WTC11 (cell line): ENCODE data around the gene KIRREL3. TPM values are rescaled to one million over a fixed set of nuclear protein-coding genes. Genes with fewer than 3 reads are reported as not detected.

Source experiments
- ATAC-seq: fragments of 200-7000 bp; cut with Tn5 transposase; 2 replicates; pipeline ENCODE4 v1.10.0; 2021; ENCODE audit warnings: mild to moderate bottlenecking, moderate library complexity
- CTCF ChIA-PET: fragments of 300-600 bp; sonication (Branson Sonifier 250); formaldehyde crosslinking; loops from one replicate; lab custom pipeline; 2021; ENCODE audit warnings: antibody characterized with exemption; lab: Charles Lee
- POLR2A ChIA-PET: fragments of 350-600 bp; sonication (Branson Sonifier 250); formaldehyde crosslinking; loops from one replicate; lab custom pipeline; 2021; ENCODE audit warnings: antibody characterized with exemption; lab: Charles Lee
- DNase-seq: peaks from one replicate; pipeline ENCODE4 v3.0.0; 2021; ENCODE audit warnings: low spot score
- H3K27ac Mint-ChIP-seq: 2 replicates; pipeline ENCODE4 v1.8.0; 2021; ENCODE audit warnings: mixed read lengths
- H3K27me3 Mint-ChIP-seq: 2 replicates; pipeline ENCODE4 v1.8.0; 2021; ENCODE audit warnings: low read depth, mild to moderate bottlenecking, moderate library complexity, mixed read lengths
- H3K36me3 Mint-ChIP-seq: 2 replicates; pipeline ENCODE4 v1.8.0; 2021; ENCODE audit warnings: mixed read lengths
- H3K4me1 Mint-ChIP-seq: 2 replicates; pipeline ENCODE4 v1.8.0; 2022; ENCODE audit warnings: mixed read lengths
- H3K4me3 Mint-ChIP-seq: 2 replicates; pipeline ENCODE4 v1.8.0; 2021; ENCODE audit warnings: mild to moderate bottlenecking, moderate library complexity, mixed read lengths
- H3K9me3 Mint-ChIP-seq: 2 replicates; pipeline ENCODE4 v1.8.0; 2021; ENCODE audit warnings: mixed read lengths
- ATF2 ChIP-seq: sonication (generic); formaldehyde crosslinking; IDR thresholded peaks from 2 replicates; pipeline ENCODE4 v1.8.1; 2022; ENCODE audit warnings: low read depth, missing genetic modification reagents, borderline replicate concordance
- ATF3 ChIP-seq: sonication (generic); formaldehyde crosslinking; conservative IDR thresholded peaks from 2 replicates; pipeline ENCODE4 v1.8.1; 2022; ENCODE audit warnings: mild to moderate bottlenecking, missing genetic modification reagents
- CBFB ChIP-seq: sonication (generic); formaldehyde crosslinking; IDR thresholded peaks from 2 replicates; pipeline ENCODE4 v1.8.1; 2022; ENCODE audit warnings: mild to moderate bottlenecking, low read depth, missing genetic modification reagents
- ETV6 ChIP-seq: sonication (generic); formaldehyde crosslinking; IDR thresholded peaks from 2 replicates; pipeline ENCODE4 v1.8.1; 2022; ENCODE audit warnings: mild to moderate bottlenecking, missing genetic modification reagents
- GRHL2 ChIP-seq: fragments of 250-450 bp; sonication (Bioruptor Pico); IDR thresholded peaks from 2 replicates; pipeline ENCODE4 v1.8.0; 2022; ENCODE audit warnings: mild to moderate bottlenecking, moderate library complexity; ENCODE audit not compliant: insufficient replicate concordance, severe bottlenecking
- MAX ChIP-seq: sonication (generic); formaldehyde crosslinking; IDR thresholded peaks from 2 replicates; pipeline ENCODE4 v1.8.0; 2022; ENCODE audit warnings: mild to moderate bottlenecking, missing genetic modification reagents
- MLX ChIP-seq: sonication (generic); formaldehyde crosslinking; IDR thresholded peaks from 2 replicates; pipeline ENCODE4 v1.8.1; 2023; ENCODE audit warnings: mild to moderate bottlenecking, missing genetic modification reagents, moderate library complexity
- NR1H2 ChIP-seq: sonication (generic); formaldehyde crosslinking; IDR thresholded peaks from 2 replicates; pipeline ENCODE4 v1.9.0; 2021; ENCODE audit warnings: mild to moderate bottlenecking, moderate library complexity, missing genetic modification reagents
- SMAD4 ChIP-seq: sonication (generic); formaldehyde crosslinking; IDR thresholded peaks from 2 replicates; pipeline ENCODE4 v1.8.0; 2022; ENCODE audit warnings: mild to moderate bottlenecking, missing genetic modification reagents
- STAT6 ChIP-seq: sonication (generic); formaldehyde crosslinking; conservative IDR thresholded peaks from 2 replicates; pipeline ENCODE4 v1.8.1; 2023; ENCODE audit warnings: mild to moderate bottlenecking, low read depth, missing genetic modification reagents, moderate library complexity
- TCF7 ChIP-seq: sonication (generic); formaldehyde crosslinking; IDR thresholded peaks from 2 replicates; pipeline ENCODE4 v1.8.0; 2022; ENCODE audit warnings: mild to moderate bottlenecking, low read depth, missing genetic modification reagents, moderate library complexity
- TP53 ChIP-seq: sonication (generic); formaldehyde crosslinking; IDR thresholded peaks from 2 replicates; pipeline ENCODE4 v1.8.1; 2023; ENCODE audit warnings: mild to moderate bottlenecking, missing genetic modification reagents
- ZMAT4 ChIP-seq: fragments of 250-450 bp; sonication (Bioruptor Pico); IDR thresholded peaks from 2 replicates; pipeline ENCODE4 v1.9.0; 2021; ENCODE audit warnings: mild to moderate bottlenecking
- ZNF232 ChIP-seq: sonication (generic); formaldehyde crosslinking; IDR thresholded peaks from 2 replicates; pipeline ENCODE4 v1.8.0; 2022; ENCODE audit warnings: mild to moderate bottlenecking, missing genetic modification reagents
- ZNF423 ChIP-seq: fragments of 250-450 bp; sonication (Bioruptor Pico); IDR thresholded peaks from 2 replicates; pipeline ENCODE4 v2.1.2; 2022; ENCODE audit warnings: mild to moderate bottlenecking, moderate library complexity
- ZNF425 ChIP-seq: fragments of 250-450 bp; sonication (Bioruptor Pico); conservative IDR thresholded peaks from 2 replicates; pipeline ENCODE4 v1.9.0; 2021; ENCODE audit warnings: mild to moderate bottlenecking
- ZSCAN18 ChIP-seq: fragments of 250-450 bp; sonication (Bioruptor Pico); IDR thresholded peaks from 2 replicates; pipeline ENCODE4 v2.1.2; 2022; ENCODE audit warnings: mild to moderate bottlenecking, moderate library complexity
- total RNA-seq: library from RNA; stranded (reverse); gene quantifications from 3 replicates; pipeline ENCODE4 v1.2.3, GENCODE V29; 2021

KIRREL3 gene
- total RNA-seq, 1 experiment from 2014 or later, result 0.59 TPM

GRCh38 chr11:126839496-126839895 is 161.1 kb downstream of the KIRREL3 start:
- DNase-seq (no peak), ATAC-seq (no peak)
- H3K4me1 Mint-ChIP-seq, result no peaks in the 10 kb centered on the region
- TF ChIP-seq ATF2 (CRISPR knock-in tag) (no peak), GRHL2 (CRISPR knock-in tag) (no peak), TCF7 (CRISPR knock-in tag) (no peak), ZMAT4 (CRISPR knock-in tag) (no peak), ETV6 (no peak), ATF3 (CRISPR knock-in tag) (no peak), ZNF232 (no peak), NR1H2 (no peak), MAX (CRISPR knock-in tag) (no peak), ZSCAN18 (CRISPR knock-in tag) (no peak)
- H3K4me3 Mint-ChIP-seq, result no peak overlapping the region
- H3K9me3 Mint-ChIP-seq, result peaks cover 24% of the 10 kb centered on the region
- ChIA-PET POLR2A (no interaction called here), CTCF (no interaction called here)
- no peaks in the 10 kb centered on the region for H3K27me3 Mint-ChIP-seq
- H3K36me3 Mint-ChIP-seq, result peaks cover 6% of the 10 kb centered on the region
- no peak overlapping the region for H3K27ac Mint-ChIP-seq

- ATAC-seq, result no peak
- H3K4me1 Mint-ChIP-seq, result no peaks in the 10 kb centered on the region
- H3K4me3 Mint-ChIP-seq, result no peak overlapping the region
- no peaks in the 10 kb centered on the region for H3K27me3 Mint-ChIP-seq
- TF ChIP-seq TP53 (CRISPR knock-in tag) (no peak), MLX (CRISPR knock-in tag) (no peak), ZNF425 (CRISPR knock-in tag) (no peak), ZNF423 (CRISPR knock-in tag) (no peak), SMAD4 (CRISPR knock-in tag) (no peak), CBFB (no peak), STAT6 (CRISPR knock-in tag) (no peak)
- no peak overlapping the region for H3K27ac Mint-ChIP-seq
- CTCF ChIA-PET, result no interaction called here
- no peak for DNase-seq
- POLR2A ChIA-PET, result no interaction called here
- peaks cover 6% of the 10 kb centered on the region for H3K36me3 Mint-ChIP-seq
- peaks cover 24% of the 10 kb centered on the region for H3K9me3 Mint-ChIP-seq
These were observed 161.8 kb downstream of the KIRREL3 start for GRCh38 chr11:126838779-126839178.
